PFSK-1 (cell line): Measurements from ENCODE around the gene STAG1.

ENCODE experiments used
- POLR2AphosphoS5 ChIP-seq: IDR thresholded peaks from 2 replicates; pipeline ENCODE4 v1.6.1; 2012; ENCODE audit warnings: low read depth, mild to moderate bottlenecking, control low read depth, low read length, moderate library complexity
- REST ChIP-seq, 2 experiments: IDR thresholded peaks; 2 replicates each; pipeline versions ENCODE4 v1.6.1 to v1.8.0; 2011 to 2012; ENCODE audit warnings: low read depth in 2 of 2, low read length in 2 of 2, control low read depth in 1 of 2, inconsistent platforms in 1 of 2, mild to moderate bottlenecking in 1 of 2, moderate library complexity in 1 of 2; ENCODE audit not compliant: insufficient read depth in 1 of 2

DNA sequence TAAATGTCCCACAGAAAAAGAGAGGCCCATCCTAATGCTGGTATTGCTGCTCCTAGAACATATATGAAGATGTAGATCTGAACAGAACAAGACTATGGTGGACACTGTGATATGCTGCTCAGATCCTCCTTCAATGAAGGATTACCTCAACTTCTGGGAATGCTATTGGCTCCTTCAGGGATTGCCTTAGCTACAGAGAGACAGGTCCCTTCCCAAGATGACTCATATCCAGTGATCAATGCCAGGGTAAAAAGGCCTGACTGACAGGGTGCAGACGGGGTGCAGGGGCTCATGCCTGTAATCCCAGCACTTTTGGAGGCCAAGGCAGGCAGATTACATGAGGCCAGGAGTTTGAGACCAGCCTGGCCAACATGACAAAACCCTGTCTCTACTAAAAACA is 20.5 kb upstream of the STAG1 start:
- no peak for TF ChIP-seq REST (IDR thresholded peaks at IDR 0.05; ENCODE audit: insufficient read depth in 1 of 2, low read depth in 2 of 2, low read length in 2 of 2)
- TF ChIP-seq POLR2AphosphoS5 = no peak
